Measurements from ENCODE around the gene NTRK3.

Gene NTRK3

GRCh38 chr15:88257311-88258092 is 963 bp upstream of the NTRK3 start:
- DNase-seq = no peak

- DNase-seq = no peak
These were observed 858 bp downstream of the NTRK3 start for GRCh38 chr15:88255484-88256278.

GRCh38 chr15:88255087-88255483 is 1.5 kb downstream of the NTRK3 start:
- no peak for DNase-seq

- no peak for DNase-seq
These were observed 4.1 kb downstream of the NTRK3 start for GRCh38 chr15:88252441-88252840.

GRCh38 chr15:88250826-88251225 is 5.7 kb downstream of the NTRK3 start:
- DNase-seq = no peak

- DNase-seq = no peak
These were observed 7.3 kb downstream of the NTRK3 start for GRCh38 chr15:88249220-88249619.

- DNase-seq = no peak
These were observed 8.6 kb downstream of the NTRK3 start for GRCh38 chr15:88247914-88248313.

- DNase-seq = peak; percentile 58 to 59
These were observed 9.7 kb downstream of the NTRK3 start for GRCh38 chr15:88246666-88247446.

GRCh38 chr15:88246081-88246480 is 10.5 kb downstream of the NTRK3 start:
- no peak for DNase-seq

GRCh38 chr15:88243895-88244787 is 12.4 kb downstream of the NTRK3 start:
- DNase-seq = peak in 1 of 2 donors; percentile 22

GRCh38 chr15:88242586-88243555 is 13.7 kb downstream of the NTRK3 start:
- no peak for DNase-seq

- no peak for DNase-seq
These were observed 15.1 kb downstream of the NTRK3 start for GRCh38 chr15:88241461-88241860.

GRCh38 chr15:88241060-88241459 is 15.5 kb downstream of the NTRK3 start:
- DNase-seq = no peak

- DNase-seq = no peak
These were observed 16.9 kb downstream of the NTRK3 start for GRCh38 chr15:88239594-88239993.

- DNase-seq = no peak
These were observed 17.7 kb downstream of the NTRK3 start for GRCh38 chr15:88238618-88239430.

- DNase-seq = no peak
These were observed 21.8 kb downstream of the NTRK3 start for GRCh38 chr15:88234711-88235110.

GRCh38 chr15:88233921-88234320 is 22.6 kb downstream of the NTRK3 start:
- no peak for DNase-seq

GRCh38 chr15:88232771-88233201 is 23.8 kb downstream of the NTRK3 start:
- DNase-seq = no peak

- no peak for DNase-seq
These were observed 24.5 kb downstream of the NTRK3 start for GRCh38 chr15:88231909-88232644.

Data from CD4-positive, alpha-beta T cell treated with Interleukin-4 for 1 hour (primary cell).